ENCODE data around the gene KANK2.

- TF ChIP-seq CTCF (IDR thresholded peaks at IDR 0.05) (peak in 1 of 3 donors; percentile 82), POLR2A (IDR thresholded peaks at IDR 0.05) (no peak)
Observed at GRCh38 chr19:11137542-11138384, 59.6 kb downstream of the KANK2 start.

Data from lower leg skin (tissue), 3 donors.